HFF-Myc (cell line): ENCODE results near the gene MARK1.

Experiments used
- DNase-seq: peaks from one replicate; pipeline ENCODE4 v3.0.0-alpha.2; 2011; ENCODE audit warnings: low read depth; ENCODE audit errors: extremely low read depth
- H3K4me3 ChIP-seq: replicated peaks from 2 replicates; pipeline ENCODE4 v1.5.1; 2011; ENCODE audit warnings: low read depth, mild to moderate bottlenecking, control low read depth, low read length
- TF ChIP-seq, protein P1 (sequence below): IDR thresholded peaks from 2 replicates; pipeline ENCODE4 v1.5.1; 2012; ENCODE audit warnings: mild to moderate bottlenecking, low read depth, low read length, control low read depth; ENCODE audit errors: missing control alignments

The MARK1 gene

DNA sequence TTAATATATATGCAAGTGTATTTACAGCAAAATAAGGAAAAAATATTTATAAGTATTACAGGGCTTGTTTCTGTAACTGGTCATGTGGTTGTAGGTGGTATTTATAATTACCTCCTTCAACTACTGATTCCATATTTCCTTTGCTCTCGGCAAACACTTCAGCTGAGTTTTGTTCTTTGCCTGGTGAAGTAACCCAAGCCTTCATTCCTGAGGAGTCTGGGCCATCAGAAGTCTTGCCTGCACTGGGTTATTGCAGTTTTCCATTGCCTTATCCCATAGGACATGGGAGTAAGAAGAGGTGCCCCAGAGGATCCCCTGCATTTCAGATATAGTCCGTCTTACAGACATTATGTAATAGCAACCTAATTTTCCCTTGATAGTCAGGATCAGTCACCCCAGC, 23.8 kb downstream of the MARK1 start:
- H3K4me3 ChIP-seq = no peak overlapping the region
- TF ChIP-seq, protein P1, sequence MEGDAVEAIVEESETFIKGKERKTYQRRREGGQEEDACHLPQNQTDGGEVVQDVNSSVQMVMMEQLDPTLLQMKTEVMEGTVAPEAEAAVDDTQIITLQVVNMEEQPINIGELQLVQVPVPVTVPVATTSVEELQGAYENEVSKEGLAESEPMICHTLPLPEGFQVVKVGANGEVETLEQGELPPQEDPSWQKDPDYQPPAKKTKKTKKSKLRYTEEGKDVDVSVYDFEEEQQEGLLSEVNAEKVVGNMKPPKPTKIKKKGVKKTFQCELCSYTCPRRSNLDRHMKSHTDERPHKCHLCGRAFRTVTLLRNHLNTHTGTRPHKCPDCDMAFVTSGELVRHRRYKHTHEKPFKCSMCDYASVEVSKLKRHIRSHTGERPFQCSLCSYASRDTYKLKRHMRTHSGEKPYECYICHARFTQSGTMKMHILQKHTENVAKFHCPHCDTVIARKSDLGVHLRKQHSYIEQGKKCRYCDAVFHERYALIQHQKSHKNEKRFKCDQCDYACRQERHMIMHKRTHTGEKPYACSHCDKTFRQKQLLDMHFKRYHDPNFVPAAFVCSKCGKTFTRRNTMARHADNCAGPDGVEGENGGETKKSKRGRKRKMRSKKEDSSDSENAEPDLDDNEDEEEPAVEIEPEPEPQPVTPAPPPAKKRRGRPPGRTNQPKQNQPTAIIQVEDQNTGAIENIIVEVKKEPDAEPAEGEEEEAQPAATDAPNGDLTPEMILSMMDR = no peak
- DNase-seq = no peak

DNA sequence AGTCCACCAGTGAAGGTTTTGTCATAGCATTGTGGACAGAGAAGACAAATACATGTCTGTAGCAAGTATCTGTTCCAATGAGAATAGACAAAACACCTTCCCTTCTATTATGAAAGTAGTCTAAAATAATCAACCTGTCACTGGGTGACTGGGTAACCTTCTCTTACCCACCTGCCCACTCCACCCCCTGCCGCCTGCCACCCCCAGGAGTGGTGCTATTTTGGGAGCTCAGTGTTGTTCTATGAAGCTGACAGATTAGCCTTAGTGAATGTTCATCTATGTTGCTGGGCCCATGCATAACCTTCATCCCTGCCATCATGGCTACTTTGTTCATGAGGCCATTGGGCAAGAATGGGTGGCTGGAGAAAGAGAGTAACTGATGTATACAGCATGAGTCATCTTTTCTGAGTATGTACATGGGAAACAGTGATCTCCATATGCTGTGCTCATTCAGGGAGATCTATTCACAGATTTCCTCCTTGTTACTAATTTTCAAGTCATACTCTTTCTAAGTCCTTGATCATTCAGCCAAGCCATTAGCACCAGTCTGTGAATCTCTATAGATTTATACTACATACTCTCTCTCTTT, 24.8 kb downstream of the MARK1 start:
- TF ChIP-seq, protein P1 = no peak
- H3K4me3 ChIP-seq = no peak overlapping the region
- DNase-seq = no peak

DNA sequence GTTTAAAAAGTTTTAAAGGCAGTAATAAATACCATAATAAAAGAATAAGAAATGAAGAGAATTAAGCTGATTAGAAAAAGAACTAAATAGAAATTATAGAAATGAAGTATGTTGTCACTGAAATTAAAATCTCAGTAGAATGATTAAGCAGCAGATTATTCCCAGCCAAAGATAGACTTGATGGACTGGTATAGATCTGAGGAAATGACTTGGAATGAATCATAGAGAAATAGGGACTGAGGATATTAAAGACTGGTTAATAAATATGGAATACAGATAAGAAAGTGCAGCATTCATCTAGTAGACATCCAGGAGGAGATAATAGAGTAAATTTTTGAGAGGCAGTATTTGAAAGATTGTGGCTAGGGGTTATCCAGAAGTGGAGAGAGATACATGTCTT, 28.7 kb downstream of the MARK1 start:
- no peak for DNase-seq
- no peak overlapping the region for H3K4me3 ChIP-seq
- TF ChIP-seq, protein P1 = no peak

DNA sequence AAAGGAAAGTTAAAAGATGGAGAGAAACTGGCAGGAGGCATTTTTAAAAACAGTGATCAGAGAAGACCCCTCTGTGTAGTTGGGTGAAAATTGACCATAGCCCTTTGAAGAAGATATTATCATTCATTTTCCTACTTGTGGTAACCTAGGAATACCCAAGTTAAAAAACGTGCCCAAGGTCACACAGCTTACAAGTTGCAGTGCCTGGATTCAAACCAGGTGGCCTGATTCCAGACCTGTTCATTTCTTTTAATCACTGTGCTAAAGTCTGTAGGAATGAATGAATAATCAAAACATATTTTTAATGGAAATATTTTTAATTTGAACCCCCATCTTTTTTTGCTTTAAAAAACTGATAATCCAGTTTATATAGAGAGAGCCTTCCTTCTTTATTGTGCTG, 35.6 kb downstream of the MARK1 start:
- TF ChIP-seq, protein P1 = no peak
- DNase-seq = no peak
- no peak overlapping the region for H3K4me3 ChIP-seq

DNA sequence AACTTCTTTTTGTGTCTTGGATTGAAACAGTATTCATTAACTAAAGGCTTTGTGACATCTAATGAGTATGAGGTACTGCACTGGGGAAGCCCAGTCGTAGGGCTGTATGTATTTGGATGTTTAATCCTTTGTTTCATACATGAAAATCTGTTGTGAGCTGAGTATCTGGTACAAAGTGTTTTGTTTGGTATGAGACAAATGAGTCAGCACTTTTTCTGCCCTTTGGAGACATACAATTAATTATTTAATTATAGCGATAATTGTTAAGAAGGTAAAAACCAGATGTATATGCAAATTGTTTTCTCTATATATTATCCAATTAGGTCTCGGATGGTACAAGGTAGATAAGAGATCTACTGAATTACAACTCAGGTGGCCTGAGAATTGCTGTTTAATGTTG, 36.3 kb downstream of the MARK1 start:
- DNase-seq = no peak
- H3K4me3 ChIP-seq = no peak overlapping the region
- TF ChIP-seq, protein P1 = no peak

DNA sequence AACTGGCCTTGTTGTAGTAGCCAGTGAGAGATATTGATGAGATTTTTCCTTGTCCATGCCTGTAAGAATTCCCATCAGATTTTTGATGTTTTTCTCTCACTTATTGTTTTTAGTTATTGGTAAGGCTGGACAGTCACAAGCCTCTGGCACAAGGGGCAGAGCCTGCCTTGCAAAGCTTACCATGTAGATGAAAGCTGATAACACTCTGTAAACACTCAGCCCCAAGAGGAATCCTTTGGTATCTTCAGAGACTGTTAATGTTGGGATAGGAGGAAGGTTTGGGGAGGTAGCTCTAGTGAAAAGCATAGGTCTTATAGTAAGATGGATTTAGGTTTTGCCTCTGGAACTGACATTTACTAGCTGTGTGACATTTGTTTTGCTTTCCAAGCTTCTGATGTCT, 37.7 kb downstream of the MARK1 start:
- TF ChIP-seq, protein P1 = no peak
- no peak for DNase-seq

DNA sequence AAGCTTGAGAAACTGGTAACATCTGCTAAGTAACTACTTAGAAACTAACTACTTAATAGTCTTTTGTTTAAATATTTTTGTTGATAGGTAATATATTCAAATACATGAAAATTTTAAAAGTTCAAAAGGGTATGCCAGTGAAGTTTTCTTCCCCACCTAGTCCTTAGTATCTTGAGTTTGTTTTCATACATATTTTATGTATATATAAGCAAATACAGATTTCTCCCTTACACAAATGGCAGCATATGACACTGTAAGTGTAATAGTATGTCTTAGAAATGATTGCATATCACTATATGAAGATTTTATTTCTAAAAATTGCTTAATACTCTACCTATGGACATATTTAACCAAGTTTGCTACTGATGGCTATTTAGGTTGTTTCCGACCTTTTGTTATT, 38.9 kb downstream of the MARK1 start:
- no peak overlapping the region for H3K4me3 ChIP-seq
- TF ChIP-seq, protein P1 = no peak
- DNase-seq = no peak

More for the DNA sequence above, 37.7 kb downstream of the MARK1 start:
- no peak overlapping the region for H3K4me3 ChIP-seq
